SK-N-SH (cell line): ENCODE results near the gene RAB7B. TPM values are rescaled to one million over a fixed set of nuclear protein-coding genes. Genes with fewer than 3 reads are reported as not detected.

Experiments used
- CTCF ChIA-PET: fragments of 300-600, 350-600 bp; formaldehyde crosslinking; extraction: SDS; loops from one replicate; lab custom pipeline; 2021; lab: Yijun Ruan, JAX
- POLR2A ChIA-PET: fragments of 350-600 bp; sonication (Branson Sonifier 250); formaldehyde crosslinking; extraction: SDS; loops from one replicate; lab custom pipeline; 2020; ENCODE audit warnings: antibody characterized with exemption, inconsistent platforms; lab: Yijun Ruan, JAX
- DNase-seq: peaks from one replicate; pipeline ENCODE4 v3.0.0; 2012
- H2AFZ ChIP-seq: fragments of 200-600 bp; sonication (generic); 2 replicates; pipeline ENCODE4 v1.8.1; 2016; ENCODE audit warnings: antibody characterized with exemption, mild to moderate bottlenecking, low read depth
- H3F3A ChIP-seq: fragments of 200-600 bp; sonication (generic); replicated peaks from 2 replicates; pipeline ENCODE3; 2016; ENCODE audit warnings: antibody characterized with exemption, mild to moderate bottlenecking; ENCODE audit not compliant: insufficient read depth
- H3K27ac ChIP-seq, 2 experiments: fragments of 200-500 bp in 1 of 2; fragments of 200-600 bp in 1 of 2; sonication (Bioruptor generic) in 1 of 2; sonication (generic), shearing (Covaris generic) in 1 of 2; 2 replicates each; pipeline versions ENCODE4 v1.5.1 to v1.6.1; 2014 to 2016; ENCODE audit warnings: low read depth in 2 of 2, inconsistent platforms in 1 of 2, low read length in 1 of 2, mild to moderate bottlenecking in 1 of 2, mixed read lengths in 1 of 2
- H3K27me3 ChIP-seq: fragments of 200-600 bp; sonication (generic), shearing (Covaris generic); 2 replicates; pipeline ENCODE4 v1.6.1; 2016; ENCODE audit warnings: mixed run types; ENCODE audit not compliant: insufficient read depth
- H3K36me3 ChIP-seq, 2 experiments: fragments of 200-500 bp in 1 of 2; fragments of 200-600 bp in 1 of 2; sonication (Bioruptor generic) in 1 of 2; sonication (generic) in 1 of 2; replicated peaks in 1 of 2; 2 replicates each; pipeline versions ENCODE3 to v1.5.1; 2014 to 2016; ENCODE audit warnings: low read length in 1 of 2, mild to moderate bottlenecking in 1 of 2; ENCODE audit not compliant: insufficient read depth in 2 of 2, control insufficient read depth in 1 of 2
- H3K4me1 ChIP-seq, 2 experiments: fragments of 200-500 bp in 1 of 2; fragments of 200-600 bp in 1 of 2; sonication (Bioruptor generic) in 1 of 2; sonication (generic), shearing (Covaris generic) in 1 of 2; 2 replicates each; pipeline versions ENCODE4 v1.5.1 to v1.6.1; 2014 to 2016; ENCODE audit warnings: low read depth in 1 of 2, low read length in 1 of 2, mixed run types in 1 of 2; ENCODE audit not compliant: insufficient read depth in 2 of 2, control insufficient read depth in 1 of 2
- H3K4me2 ChIP-seq: fragments of 200-600 bp; sonication (generic), shearing (Covaris generic); 2 replicates; pipeline ENCODE4 v1.6.1; 2017; ENCODE audit warnings: mixed run types
- H3K4me3 ChIP-seq, 2 experiments: fragments of 200-500 bp in 1 of 2; fragments of 200-600 bp in 1 of 2; sonication (Bioruptor generic) in 1 of 2; sonication (generic), shearing (Covaris generic) in 1 of 2; 2 replicates each; pipeline versions ENCODE4 v1.5.1 to v1.8.1; 2014 to 2016; ENCODE audit warnings: low read depth in 2 of 2, inconsistent platforms in 1 of 2, low read length in 1 of 2, mild to moderate bottlenecking in 1 of 2, mixed read lengths in 1 of 2, moderate library complexity in 1 of 2
- H3K79me2 ChIP-seq: fragments of 200-600 bp; sonication (generic); 2 replicates; pipeline ENCODE4 v1.8.1; 2017; ENCODE audit warnings: mild to moderate bottlenecking; ENCODE audit not compliant: insufficient read depth
- H3K9ac ChIP-seq: fragments of 200-600 bp; sonication (generic); 2 replicates; pipeline ENCODE4 v1.6.1; 2017; ENCODE audit warnings: mixed run types
- H3K9me2 ChIP-seq: fragments of 200-600 bp; sonication (generic); 2 replicates; pipeline ENCODE4 v1.6.1; 2017; ENCODE audit warnings: mixed run types
- H3K9me3 ChIP-seq: fragments of 200-600 bp; sonication (generic); 2 replicates; pipeline ENCODE4 v1.6.1; 2017; ENCODE audit warnings: mixed run types, mild to moderate bottlenecking, moderate library complexity
- H4K20me1 ChIP-seq: fragments of 200-600 bp; sonication (generic); 2 replicates; pipeline ENCODE4 v1.6.1; 2017; ENCODE audit warnings: mild to moderate bottlenecking, mixed run types; ENCODE audit not compliant: insufficient read depth
- CTCF ChIP-seq: fragments of 200-600 bp; sonication (generic); IDR thresholded peaks from 2 replicates; pipeline ENCODE4 v1.6.1; 2017; ENCODE audit warnings: antibody characterized with exemption, mild to moderate bottlenecking, moderate library complexity
- ELF1 ChIP-seq: IDR thresholded peaks from 2 replicates; pipeline ENCODE4 v1.4.0; 2012
- FOXM1 ChIP-seq: IDR thresholded peaks from 2 replicates; pipeline ENCODE4 v1.4.0; 2012; ENCODE audit warnings: low read depth, mild to moderate bottlenecking
- JUND ChIP-seq: IDR thresholded peaks from 2 replicates; pipeline ENCODE4 v1.4.0; 2012
- MEF2A ChIP-seq: IDR thresholded peaks from 2 replicates; pipeline ENCODE4 v1.4.0; 2012; ENCODE audit warnings: low read depth, borderline replicate concordance
- MXI1 ChIP-seq: IDR thresholded peaks from 2 replicates; pipeline ENCODE4 v1.6.1; 2012; ENCODE audit warnings: mild to moderate bottlenecking, low read depth, low read length, improper control_type of control experiment
- NFIC ChIP-seq: IDR thresholded peaks from 2 replicates; pipeline ENCODE4 v1.4.0; 2012; ENCODE audit warnings: borderline replicate concordance
- NRF1 ChIP-seq: IDR thresholded peaks from 2 replicates; pipeline ENCODE4 v1.6.1; 2012; ENCODE audit warnings: low read depth, mild to moderate bottlenecking, low read length
- PBX3 ChIP-seq: IDR thresholded peaks from 2 replicates; pipeline ENCODE4; 2012
- POLR2AphosphoS5 ChIP-seq: IDR thresholded peaks from 2 replicates; pipeline ENCODE4 v1.6.1; 2012; ENCODE audit warnings: low read depth, low read length
- REST ChIP-seq: IDR thresholded peaks from 2 replicates; pipeline ENCODE4 v1.6.1; 2012; ENCODE audit warnings: mild to moderate bottlenecking, low read depth, low read length, moderate library complexity
- RFX5 ChIP-seq: IDR thresholded peaks from 2 replicates; pipeline ENCODE4 v1.6.1; 2012; ENCODE audit warnings: mild to moderate bottlenecking, improper control_type of control experiment, low read length
- TEAD4 ChIP-seq: IDR thresholded peaks from 2 replicates; pipeline ENCODE4 v1.4.0; 2012; ENCODE audit warnings: mild to moderate bottlenecking, borderline replicate concordance; ENCODE audit not compliant: insufficient read depth
- ZBTB33 ChIP-seq: IDR thresholded peaks from 2 replicates; pipeline ENCODE4 v1.4.0; 2012; ENCODE audit warnings: low read depth, borderline replicate concordance
- WGBS: methylation state at CpG from one replicate; pipeline ENCODE4 v1.1.6; 2017; ENCODE audit warnings: low lambda C conversion rate; 5-methylcytosine and 5-hydroxymethylcytosine counted together
- polyA plus RNA-seq, 3 experiments: library from polyadenylated mRNA; depleted of rRNA; stranded (reverse); fragments of >200 nt; gene quantifications; 2 replicates each; pipeline ENCODE4 v1.2.3, GENCODE V29; 2012

RAB7B gene
- polyA plus RNA-seq, 1 of the 3 experiments (the other 2 are of a cell fraction): 0.15 TPM

GRCh38 chr1:206029484-206029883 lies 26.3 kb upstream of the RAB7B start:
- WGBS: 45% methylated on average over 3 of the region's 4 CpGs
- Histone ChIP-seq H3K9me3 (no peaks in the 10 kb centered on the region), H3K9me2 (no peaks in the 10 kb centered on the region), H3K27ac (no peak overlapping the region), H3K79me2 (no peaks in the 10 kb centered on the region), H4K20me1 (no peaks in the 10 kb centered on the region), H3K9ac (no peak overlapping the region), H3K4me3 (no peak overlapping the region), H3F3A (no peaks in the 10 kb centered on the region), H3K36me3 (no peaks in the 10 kb centered on the region), H2AFZ (no peak overlapping the region), H3K4me1 (peaks cover 0 to 2% of the 10 kb centered on the region in 2 experiments; a peak in 1 of 4 replicates), H3K4me2 (no peak overlapping the region), H3K27me3 (peaks cover 9% of the 10 kb centered on the region; the same call in 1 of the 2 replicates)
- ChIA-PET CTCF (interaction anchor here (1.0 to 8.3 kb wide), 21 partner anchors 8 to 370 kb away, joined by 3 to 248 read pairs (median 6); partner anchors contain the start of gene PM20D1), POLR2A (no interaction called here)
- no peak for DNase-seq
- no peak for TF ChIP-seq NRF1
- TF ChIP-seq POLR2AphosphoS5: no peak
- no peak for TF ChIP-seq RFX5
- no peak for TF ChIP-seq REST
- no peak for TF ChIP-seq PBX3
- TF ChIP-seq CTCF: no peak
- no peak for TF ChIP-seq JUND
- TF ChIP-seq TEAD4: no peak
- TF ChIP-seq MEF2A: no peak
- TF ChIP-seq MXI1: no peak
- TF ChIP-seq NFIC: no peak
- no peak for TF ChIP-seq ELF1
- TF ChIP-seq FOXM1: no peak
- no peak for TF ChIP-seq ZBTB33
